ENCODE data around the gene EYA2.
A peak's percentile ranks its signal among the peaks of the same experiment; 100 is the strongest.

Gene EYA2

DNA sequence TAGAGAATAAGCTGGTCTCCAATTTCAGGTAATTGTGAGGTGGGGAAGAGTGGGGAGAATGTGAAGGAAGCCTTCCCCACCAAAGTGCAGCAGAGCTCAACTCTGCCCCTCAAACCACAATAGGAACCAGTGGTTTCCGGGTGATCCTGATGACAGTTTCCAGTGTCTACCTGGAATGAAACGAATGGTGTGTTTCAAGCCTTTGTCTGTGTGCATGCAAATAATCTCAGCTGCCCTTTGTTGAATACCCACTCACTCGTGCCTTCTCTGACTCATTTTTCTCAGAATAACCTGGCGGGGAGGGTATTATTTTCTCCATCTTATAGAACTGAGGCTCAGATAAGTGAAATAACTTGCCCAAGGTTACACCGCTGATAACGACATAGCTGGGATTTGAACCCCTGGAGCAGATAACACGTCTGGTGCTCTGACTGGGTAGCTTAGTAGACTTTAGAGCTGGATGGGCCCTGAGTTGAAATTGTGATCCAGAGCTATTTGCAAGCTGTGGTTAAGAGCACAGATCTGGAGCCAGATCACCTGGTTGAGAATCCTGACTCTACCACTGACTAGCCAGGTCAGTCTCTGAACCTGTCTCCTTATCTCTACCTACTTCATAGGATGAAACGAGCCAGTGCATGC is 85.1 kb downstream of the EYA2 start:
- no peak for DNase-seq

DNA sequence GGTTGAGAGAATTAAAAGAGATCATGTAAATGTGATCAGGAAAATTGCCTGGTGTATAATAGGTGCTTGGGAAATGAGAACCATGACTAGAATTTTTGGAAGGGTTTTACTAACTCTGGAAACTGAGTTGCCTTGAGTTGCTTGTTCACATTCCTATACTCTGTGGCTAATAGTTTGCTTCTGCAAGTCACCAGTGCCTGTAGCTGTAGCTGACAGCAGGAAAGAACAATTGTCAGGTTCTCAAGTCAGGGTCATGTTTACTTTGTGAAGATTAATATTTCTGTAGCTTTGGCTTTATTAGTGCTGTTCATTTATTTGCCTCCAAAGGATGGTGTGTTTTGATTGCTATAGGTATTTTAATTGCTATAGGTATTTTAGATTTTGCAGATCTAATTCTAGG is 86.5 kb downstream of the EYA2 start:
- no peak for DNase-seq

DNA sequence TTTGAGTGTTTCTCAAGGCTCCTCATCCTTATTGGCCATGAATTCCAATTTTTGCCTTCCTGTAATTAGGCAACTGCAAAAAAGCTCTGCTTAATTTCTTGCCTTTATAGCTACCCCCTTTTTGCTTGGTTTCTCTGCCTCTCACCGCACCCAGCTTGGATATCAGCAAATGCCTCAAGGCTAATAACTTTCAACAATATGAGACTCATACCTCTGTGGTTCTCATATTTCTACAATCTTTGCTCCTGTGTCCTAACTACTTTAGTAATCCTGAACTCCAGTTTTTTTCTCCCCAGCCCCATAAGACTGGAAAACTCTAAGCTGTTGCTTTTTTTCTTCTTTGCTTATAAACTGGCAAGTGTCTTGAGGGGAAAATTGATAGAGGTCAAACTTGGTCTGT is 88.8 kb downstream of the EYA2 start:
- no peak for DNase-seq

DNA sequence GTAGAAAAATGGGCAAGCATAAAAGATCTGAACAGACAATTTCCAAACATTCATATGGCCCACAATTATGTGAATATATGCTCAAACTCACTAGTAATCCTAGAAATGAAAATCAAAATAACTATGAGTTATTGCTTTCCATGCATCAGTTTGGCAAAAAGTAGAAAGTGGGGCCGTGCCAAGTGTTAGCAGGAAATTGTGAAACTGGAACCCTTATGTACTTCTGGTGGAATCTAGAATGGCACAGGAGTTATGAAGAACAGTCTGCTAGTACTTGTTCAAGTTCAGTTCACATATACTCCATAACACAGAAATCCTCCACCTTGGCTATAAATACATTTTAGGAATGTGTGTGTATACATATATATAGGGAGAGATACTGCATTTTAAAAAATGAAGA is 89.8 kb downstream of the EYA2 start:
- peak; percentile 42 for DNase-seq

DNA sequence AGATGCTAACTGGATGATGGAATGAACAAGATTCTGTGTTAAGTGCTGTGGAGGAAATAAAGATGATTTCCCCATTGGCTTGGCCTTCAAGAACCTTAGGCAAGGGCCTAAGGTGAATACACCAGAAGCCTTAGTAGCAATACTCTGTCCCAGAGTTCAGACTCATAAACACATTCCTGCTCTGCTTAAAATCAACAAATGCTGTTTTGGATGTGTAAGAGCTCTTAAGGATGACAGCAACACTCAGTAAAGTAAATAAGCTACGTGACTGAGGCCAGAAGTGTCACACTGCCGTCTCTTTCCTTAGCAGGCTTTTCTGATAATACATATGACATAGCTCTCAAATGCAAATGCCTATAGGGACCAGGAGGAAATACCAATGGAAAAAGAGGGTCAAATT is 90.6 kb downstream of the EYA2 start:
- no peak for DNase-seq

DNA sequence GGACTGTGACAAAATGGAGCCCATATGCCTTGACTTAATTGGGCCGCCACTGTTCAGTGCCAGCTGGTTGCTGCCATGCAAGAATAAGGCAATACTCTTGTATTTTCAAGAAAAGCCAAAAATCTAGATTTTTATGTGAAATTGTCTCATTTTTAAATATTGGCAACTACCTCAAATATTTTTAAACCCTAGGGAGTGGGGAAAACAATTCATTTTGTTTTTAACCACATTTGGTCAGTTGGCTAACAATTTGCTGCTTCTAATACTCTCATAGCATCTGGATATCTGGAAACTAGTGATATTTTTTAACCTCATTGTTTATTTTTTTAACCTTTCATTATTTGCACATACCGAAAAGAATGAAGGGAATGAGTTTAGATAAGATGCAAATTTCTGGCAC is 91.0 kb downstream of the EYA2 start:
- DNase-seq = no peak

DNA sequence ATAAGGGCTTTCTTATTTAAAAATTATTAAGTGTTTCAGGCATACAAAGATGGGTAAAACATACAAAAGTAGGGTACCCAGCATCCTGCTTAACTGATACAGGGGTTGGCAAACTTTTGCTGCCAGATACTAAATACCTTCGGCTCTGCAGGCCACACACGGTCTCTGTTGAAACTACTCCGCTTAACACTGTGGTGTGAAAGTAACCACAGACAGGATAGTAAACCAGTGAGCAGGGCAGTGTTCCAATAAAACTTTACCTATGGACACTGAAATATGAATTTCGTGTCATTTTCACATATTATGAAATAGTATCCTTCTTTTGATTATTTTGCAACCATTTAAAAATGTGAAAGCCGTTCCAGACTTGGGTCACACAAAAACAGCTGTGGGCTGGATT is 92.4 kb downstream of the EYA2 start:
- no peak for DNase-seq

DNA sequence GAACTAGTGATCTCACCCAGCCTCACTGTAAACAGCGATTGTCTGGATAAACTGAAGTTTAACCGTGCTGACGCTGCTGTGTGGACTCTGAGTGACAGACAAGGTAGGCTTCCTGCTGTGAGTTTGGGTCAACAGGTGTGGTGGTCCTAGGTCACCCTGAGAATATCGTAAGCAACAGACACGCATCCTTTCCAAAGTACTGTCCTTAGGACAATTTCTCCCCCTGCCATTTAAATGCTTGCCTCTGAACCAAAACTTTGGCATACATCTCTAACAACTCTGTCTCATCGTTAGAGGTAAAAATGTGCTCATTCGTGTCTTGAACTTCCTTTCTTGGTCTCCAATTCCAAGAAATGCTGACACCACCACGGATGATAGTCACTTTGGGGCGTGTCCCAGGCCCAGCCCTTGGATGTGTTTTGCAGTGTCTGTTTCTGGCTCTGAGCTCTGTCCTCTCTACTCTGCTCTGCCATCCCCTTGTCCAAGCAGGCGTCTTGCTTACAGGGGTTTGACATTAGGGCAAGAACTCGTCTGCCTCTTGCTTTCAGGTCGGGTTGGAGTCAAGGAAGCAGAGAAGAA is 95.5 kb downstream of the EYA2 start:
- no peak for DNase-seq

DNA sequence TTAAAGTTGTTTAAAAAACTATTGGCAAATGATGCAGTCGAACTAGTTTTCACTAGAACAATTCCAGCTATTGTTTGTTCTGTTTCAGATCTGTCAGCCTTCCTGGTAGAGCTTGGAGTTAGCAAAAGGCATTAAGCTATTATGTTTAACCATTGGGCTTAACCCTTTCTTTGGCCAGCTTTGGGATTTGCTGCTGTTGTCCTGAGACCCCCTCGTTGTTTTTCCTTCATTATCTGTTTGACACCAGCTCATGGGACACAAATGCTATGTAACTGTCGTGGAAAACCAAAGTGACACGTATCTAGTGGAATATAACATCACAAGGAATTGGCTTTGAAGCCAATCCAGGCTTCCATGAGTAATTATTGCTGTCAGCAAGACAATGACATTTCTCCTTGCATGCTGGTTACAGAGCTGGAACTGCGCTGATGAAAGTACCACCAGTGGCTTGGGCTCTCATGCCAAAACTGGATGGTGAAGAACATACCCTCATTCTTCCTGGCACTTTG is 96.0 kb downstream of the EYA2 start:
- DNase-seq = no peak

DNA sequence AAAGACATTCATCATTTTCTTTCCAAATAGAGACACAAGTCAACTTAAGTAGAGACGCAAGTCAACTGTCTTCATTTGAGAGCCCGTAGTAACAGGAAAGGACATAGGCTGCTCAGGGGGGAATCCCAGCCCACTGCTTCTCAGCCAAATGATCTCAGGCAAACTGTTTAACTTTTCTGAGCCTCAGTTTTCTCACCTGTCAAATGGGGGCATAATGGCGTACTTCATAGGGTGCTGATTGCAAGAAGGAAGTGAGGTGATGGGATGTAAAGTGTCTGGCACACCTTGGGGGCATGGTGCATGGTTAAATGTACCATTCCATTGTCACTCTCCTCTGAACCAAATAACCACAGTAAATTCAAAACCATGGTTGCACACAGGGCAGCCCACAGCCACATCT is 96.5 kb downstream of the EYA2 start:
- DNase-seq = no peak

DNA sequence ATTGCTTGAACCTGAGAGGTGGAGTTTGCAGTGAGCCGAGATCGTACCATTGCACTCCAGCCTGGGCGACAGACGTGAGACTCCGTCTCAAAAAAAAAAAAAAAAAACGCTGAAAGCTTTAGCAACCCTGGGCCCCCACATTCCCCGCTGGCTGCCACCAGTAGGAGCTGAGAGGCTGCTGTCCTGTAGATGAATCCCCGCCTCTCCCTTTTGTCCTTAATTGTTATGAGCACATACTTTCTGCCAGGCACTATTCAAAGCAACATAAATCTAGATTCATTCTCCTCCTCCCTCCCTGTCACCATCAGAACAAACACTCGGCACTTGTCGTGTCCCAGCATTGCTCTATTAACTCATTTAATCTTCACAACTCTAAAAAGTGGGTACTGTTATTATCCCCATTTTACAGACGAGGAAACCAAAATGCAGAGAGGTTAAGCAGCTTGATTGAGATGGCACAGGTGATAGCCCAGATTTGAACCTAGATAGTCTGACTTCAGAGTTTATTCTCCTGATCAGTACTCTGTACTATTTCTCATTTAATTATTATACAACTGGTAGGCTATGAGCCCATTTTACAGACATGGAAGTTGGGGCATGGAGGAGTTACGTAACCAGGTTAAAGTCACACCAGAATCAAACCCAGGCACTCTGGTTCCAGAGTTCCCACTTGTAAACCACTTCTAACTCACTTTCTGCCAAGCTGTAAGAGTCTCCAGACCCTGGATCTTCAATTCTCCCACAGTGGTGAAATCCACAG is 97.4 kb downstream of the EYA2 start:
- no peak for DNase-seq

DNA sequence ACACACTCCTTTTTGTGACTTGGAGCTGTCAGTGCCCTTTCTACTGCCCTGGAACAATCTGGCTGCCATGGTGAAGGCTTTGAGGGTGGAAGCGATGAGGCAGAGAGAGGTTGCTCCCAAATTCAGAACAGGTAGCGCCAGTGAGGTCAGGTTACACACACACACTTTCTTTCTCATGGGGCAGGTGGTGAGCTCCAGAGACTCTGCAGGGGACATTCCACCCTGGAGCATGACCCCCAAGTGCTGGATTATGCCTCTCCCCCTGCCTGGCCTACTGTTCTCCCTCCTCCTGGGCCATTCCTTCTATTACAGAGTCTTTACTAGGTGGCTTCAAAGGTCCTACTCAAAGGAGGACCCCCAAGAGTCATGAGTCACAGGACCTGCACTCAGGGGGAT is 98.0 kb downstream of the EYA2 start:
- no peak for DNase-seq

DNA sequence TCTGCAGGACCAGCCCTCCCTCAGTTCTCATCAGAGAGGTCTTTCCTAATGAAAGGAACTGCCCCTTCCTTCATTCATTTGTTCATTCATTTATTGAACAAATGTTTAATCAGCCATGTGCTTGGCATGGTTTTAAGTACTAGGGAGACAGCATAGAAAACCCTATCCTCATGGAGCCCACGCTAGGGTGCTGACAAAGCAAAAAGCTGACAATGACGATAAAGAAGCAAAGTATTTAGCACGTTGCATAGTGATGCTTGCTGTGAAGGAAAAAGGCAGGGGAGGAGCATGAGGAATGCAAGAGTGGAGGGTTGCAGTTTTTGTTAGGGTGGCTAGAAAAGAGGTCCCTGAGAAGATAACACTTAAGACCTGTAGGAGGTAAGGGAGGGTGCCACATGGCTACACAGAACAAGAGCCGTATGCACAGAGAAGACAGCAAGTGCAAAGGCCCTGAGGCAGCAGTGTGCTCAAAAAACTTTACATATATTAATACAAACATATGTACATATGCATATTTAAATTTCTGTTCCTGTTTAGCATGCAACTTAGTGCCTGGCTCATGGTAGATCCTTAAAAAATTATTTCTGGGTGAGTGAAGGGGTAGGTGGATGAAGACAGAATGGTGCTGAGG is 98.9 kb downstream of the EYA2 start:
- DNase-seq = no peak

DNA sequence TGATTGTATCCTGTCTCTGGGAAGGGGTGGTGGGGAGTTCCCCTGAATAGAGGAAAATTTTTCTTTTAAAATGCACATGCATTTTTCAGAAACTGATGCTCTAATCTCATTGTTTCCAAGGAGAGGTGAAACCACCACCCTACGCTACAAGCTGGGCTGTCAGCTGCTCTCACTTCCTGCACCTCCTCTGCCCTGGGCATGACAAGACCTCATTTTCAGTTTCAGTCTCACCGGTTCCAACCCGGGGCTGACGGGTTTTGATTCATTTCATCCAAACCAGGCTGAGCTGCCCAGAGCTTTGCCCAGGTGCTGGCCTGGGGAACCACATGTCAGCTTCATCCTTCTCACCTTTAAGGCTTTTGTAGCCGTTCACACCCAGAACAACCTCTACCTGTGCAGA is 99.7 kb downstream of the EYA2 start:
- DNase-seq = no peak

DNA sequence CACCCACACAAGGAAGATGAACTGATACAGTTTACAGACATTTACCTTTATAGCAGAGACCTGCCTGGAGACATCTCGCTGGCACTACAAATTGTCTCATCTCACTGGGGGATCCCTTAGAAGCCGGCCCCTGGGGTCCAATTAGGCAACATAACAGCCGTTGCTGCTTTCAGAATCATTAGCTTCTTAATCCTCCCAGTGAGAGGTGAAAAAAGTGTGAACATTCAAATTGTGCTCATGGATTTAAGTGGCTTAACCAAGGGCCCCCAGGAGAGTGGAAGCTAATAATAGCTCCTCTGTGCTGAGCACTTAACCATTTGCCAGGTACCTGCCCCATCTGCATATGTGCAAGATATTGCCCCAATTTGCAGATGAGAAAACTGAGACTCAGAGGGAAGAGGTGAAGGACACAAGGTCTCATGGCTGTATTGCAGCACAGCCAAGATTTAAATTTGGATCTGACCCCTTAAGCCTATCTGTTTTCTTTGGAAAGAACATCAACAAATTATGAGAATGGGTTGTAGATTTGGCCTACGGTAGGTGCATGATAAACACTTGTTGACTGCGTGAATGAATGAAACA is 101.0 kb downstream of the EYA2 start:
- DNase-seq = no peak

DNA sequence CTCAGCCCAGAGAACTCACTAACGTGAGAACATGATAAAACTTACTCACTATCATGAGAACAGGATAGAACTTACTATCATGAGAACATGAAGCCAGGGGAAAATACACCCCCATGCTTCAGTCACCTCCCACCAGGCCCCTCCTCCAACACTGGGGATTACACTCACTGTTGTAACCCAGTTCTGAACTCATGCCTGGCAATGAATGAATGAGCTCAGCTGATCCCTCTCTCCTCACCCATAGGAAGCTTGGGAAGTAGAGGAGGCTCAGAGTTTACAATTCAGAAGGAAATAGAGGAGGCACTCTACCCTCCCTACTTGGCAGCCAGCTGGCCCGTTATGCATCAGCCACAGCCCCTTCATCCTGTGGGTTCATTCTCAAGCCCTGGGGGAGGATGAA is 102.5 kb downstream of the EYA2 start:
- no peak for DNase-seq

DNA sequence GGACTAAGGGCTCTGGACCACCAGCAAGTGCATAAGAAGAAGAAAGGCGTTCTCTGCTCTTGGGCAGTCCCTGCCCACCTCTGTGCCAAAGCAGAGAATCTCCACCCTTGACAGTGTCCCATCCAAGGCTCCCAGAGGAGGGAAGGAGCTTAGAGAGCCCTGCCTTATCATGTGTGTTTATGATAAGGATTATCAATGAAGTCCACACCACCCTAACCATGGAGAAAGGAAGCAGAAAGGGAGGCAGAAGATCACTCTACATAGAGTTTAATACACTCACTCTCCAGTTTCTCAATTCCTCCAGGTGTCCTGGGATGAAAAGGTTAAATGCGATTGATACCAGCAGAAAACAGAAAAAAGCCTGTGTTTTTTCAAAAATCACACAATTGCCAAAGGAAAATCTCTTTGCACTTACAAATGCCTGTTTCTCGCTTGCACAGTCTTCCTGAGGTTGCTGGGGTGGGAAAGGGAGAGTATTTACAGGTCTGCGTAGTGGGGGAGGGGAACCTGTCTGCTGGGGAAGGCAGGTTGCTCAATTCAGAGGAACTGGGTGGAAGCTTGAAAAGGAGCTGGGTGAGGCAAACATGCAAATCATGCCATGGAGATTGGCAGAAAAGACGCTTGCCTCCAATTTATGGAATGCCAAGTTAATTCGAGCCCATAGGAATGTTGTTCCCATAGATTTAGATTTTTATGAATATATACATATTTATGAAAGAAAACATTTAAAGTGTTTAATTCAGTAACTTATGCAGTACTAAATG is 104.0 kb downstream of the EYA2 start:
- DNase-seq = no peak

DNA sequence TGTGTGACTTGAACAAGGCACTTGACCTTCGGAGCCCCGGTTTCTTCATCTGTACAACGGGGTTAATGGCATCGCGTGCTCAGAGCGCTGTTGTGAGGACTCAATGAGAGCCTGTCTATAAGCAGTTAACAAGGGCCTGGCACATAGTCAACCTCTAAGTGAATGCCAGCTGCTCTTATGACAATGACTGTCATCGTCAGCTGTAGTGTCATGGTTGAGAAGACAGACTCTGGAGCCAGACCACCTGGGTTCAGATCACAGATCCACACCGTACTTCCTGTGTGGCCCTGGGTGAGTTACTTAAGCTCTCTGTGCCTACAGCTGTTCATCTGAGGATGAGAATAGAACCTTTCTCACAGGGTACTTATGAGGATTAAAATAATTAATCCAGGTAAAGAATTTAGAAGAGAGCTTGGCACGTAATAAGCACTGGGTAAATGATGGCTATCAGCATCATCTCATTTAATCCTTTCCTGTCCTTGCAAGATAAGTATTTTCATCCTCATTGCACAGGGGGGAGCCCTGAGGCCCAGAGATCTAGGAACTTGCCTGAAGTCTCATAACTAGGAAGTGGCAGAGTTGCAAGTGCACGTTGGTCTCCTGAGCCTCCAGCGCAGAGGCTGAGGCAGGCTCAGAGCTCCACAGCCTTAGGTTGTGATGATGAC is 105.3 kb downstream of the EYA2 start:
- no peak for DNase-seq

DNA sequence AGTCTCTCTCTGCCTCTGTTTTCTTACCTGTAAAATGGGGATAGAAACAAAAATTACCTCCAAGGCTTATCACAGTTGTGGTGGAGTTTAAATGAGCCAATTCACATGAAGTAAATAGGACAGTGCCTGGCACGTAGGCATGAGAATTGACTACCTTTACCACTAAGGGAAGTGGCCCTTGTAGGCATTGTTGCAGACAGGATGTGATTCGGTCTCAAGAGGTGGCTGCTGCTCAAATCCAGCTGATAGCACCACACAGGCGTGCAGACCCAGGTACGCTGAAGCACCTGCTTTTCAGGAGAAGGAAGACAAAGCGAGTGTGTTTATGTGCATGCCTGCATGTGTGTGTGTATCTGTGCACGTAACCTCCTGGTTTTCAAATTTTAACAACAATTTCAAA is 108.6 kb downstream of the EYA2 start:
- no peak for DNase-seq

DNA sequence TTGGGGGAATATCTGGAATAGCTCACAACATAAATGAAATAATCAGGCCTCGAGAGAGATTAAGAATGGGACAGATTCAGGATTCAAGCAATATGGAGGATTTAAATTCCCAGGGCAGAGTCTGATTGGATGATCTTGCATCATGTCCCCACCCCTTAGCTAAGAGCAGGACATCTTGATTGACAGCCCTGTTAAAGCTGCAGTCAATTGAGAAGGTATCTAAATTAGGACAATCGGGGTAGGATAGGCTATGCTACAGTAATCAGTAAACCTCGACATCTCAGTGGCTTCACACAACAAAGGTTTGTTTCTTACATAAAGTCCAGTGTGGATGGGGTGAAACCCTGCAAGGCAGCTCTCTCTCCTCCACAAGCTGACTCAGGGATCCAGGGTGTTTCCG is 109.5 kb downstream of the EYA2 start:
- no peak for DNase-seq

DNA sequence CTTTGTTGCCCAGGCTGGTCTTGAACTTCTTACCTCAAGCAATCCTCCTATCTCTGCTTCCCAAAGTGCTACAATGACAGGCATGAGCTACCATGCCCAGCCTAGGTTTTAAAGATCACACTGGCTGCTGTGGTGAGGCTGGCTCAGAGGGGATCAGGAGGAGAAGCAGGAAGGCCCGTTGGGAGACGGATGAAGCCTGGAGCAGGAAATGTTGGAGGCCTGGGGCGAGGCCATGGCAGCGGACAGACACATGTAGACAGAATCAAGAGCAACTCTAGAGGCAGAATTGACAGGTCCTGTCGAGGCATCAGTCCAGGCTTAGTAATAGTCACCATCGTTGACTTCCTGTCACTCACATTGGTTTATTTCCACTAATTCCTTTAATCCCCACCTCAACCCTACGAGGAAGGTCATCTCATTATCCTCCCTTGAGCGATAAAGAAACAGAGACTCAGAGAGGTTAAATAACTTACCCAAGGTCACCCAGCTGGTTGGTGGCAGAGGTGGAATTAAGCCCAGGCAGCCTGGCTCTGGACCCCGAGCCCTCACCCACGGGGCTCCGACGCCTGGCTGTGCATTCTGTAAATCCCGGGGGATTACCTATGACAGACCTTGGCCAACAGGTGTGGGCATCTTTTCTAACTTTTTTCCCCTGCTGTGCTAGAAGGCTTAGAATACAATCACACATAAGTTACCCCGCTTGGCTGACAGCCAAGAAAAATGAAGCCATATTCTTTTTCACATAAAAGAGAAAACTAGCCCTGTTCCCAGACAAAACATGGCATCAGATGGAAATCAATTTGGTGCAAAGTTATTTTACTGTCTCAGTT is 113.4 kb downstream of the EYA2 start:
- no peak for DNase-seq

Measured in fibroblast of skin of abdomen (primary cell).